Gastroesophageal sphincter (tissue), 3 donors: ENCODE results near the gene CNKSR3.

ENCODE experiments used
- CTCF ChIP-seq, 4 experiments: fragments of 200-600 bp in 2 of 4; fragments of 450-650 bp in 2 of 4; sonication (generic) in 1 of 4; IDR thresholded peaks; one replicate each; pipeline ENCODE4 v1.5.1; 2017 to 2019; ENCODE audit warnings: antibody characterized with exemption in 4 of 4, mild to moderate bottlenecking in 2 of 4, moderate library complexity in 2 of 4
- POLR2AphosphoS5 ChIP-seq: sonication (generic); formaldehyde crosslinking; IDR thresholded peaks from one replicate; pipeline ENCODE4 v1.6.1; 2017; ENCODE audit warnings: antibody characterized with exemption

DNA sequence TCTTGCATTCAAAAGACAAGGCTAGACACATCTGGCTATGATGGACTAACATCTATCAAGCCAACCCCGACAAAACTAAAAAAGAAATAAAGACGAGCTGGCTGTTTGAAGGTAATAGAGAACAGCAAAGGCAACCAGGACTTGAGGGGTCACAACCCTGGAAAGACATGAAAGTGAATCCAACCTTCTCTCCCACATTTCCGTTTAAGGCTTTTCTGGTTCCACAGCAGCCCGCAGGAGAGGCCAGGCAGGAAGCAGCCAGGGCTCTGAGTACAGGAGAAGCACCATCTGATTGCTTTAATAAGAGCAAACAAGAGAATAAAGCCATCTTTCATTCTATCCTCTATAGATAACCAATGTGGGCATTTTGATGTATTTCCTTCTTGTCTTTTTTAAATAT lies 14.3 kb downstream of the CNKSR3 start:
- TF ChIP-seq CTCF (IDR thresholded peaks at IDR 0.05) (no peak), POLR2AphosphoS5 (no peak)
